ENCODE data around the gene SUCLG2. TPM values are rescaled to one million over a fixed set of nuclear protein-coding genes. Genes with fewer than 3 reads are reported as not detected.

The SUCLG2 gene
- total and polyA plus RNA-seq, 2 of the 4 experiments (the other 2 are of a cell fraction) = 26.8 to 34.6 TPM

- Histone ChIP-seq H3K18ac (ENCODE audit: low read depth, low read length) (no peak overlapping the region), H3K56ac (ENCODE audit: extremely low read depth, insufficient read depth, low read length) (no peak overlapping the region), H2AK5ac (ENCODE audit: low read depth, low read length) (no peak overlapping the region), H4K5ac (ENCODE audit: low read depth, low read length) (no peak overlapping the region), H3K79me1 (ENCODE audit: low read depth in 1 of 2, low read length in 2 of 2) (no peaks in the 10 kb centered on the region), H3K9me1 (ENCODE audit: insufficient read depth, low read length) (no peaks in the 10 kb centered on the region), H3K4me2 (ENCODE audit: low read depth, low read length) (no peak overlapping the region), H2AK9ac (replicated peaks; ENCODE audit: low read depth, low read length, poor library complexity) (no peak overlapping the region), H3K4me3 (ENCODE audit: insufficient read depth, low read depth, low read length) (no peak overlapping the region), H3K36me3 (ENCODE audit: control insufficient read depth, insufficient read depth, low read length) (no peaks in the 10 kb centered on the region), H2BK20ac (ENCODE audit: low read depth, low read length) (no peak overlapping the region), H4K8ac (ENCODE audit: low read depth in 2 of 2, low read length in 2 of 2) (no peak overlapping the region), H3K9me3 (ENCODE audit: control insufficient read depth, insufficient read depth, low read length) (no peaks in the 10 kb centered on the region), H4K91ac (ENCODE audit: insufficient read depth, low read depth, low read length) (no peak overlapping the region), H2AFZ (replicated peaks; ENCODE audit: low read length, poor library complexity) (no peak overlapping the region), H2BK5ac (ENCODE audit: low read depth, low read length, poor library complexity, severe bottlenecking) (no peak overlapping the region), H3K23ac (ENCODE audit: low read depth, low read length) (no peak overlapping the region), H3K27me3 (ENCODE audit: control insufficient read depth, insufficient read depth, low read length) (no peaks in the 10 kb centered on the region), H3K4me1 (ENCODE audit: control insufficient read depth, insufficient read depth, low read length) (no peaks in the 10 kb centered on the region), H3K14ac (replicated peaks; ENCODE audit: low read depth, low read length) (no peak overlapping the region), H3K9ac (ENCODE audit: low read depth, low read length) (no peak overlapping the region), H3K27ac (ENCODE audit: insufficient read depth, low read length) (no peak overlapping the region), H2BK15ac (ENCODE audit: low read depth, low read length) (no peak overlapping the region), H2BK120ac (ENCODE audit: low read depth, low read length) (no peak overlapping the region), H4K20me1 (ENCODE audit: insufficient read depth, low read length) (no peaks in the 10 kb centered on the region), H3K4ac (ENCODE audit: low read depth, low read length) (no peak overlapping the region)
- ChIA-PET POLR2A (ENCODE audit: unreplicated experiment) (interaction anchor here (0.8 kb wide), 1 partner anchor 973 kb away, joined by 4 read pairs; no protein-coding TSS in a partner anchor), CTCF (no interaction called here)
- peak; percentile 21 for DNase-seq
- BruUV-seq (replicated peaks) = no TSS peak
- no CpG with 5 or more reads among the region's 4 CpGs for WGBS, 2 experiments (ENCODE audit: extremely low coverage in 2 of 2, insufficient read length in 1 of 2)
- 0 out of 2 replicates have a peak, but pooled peaks have one; percentile 37 for ATAC-seq (ENCODE audit: low read depth)
- intact Hi-C loops (cut with micrococcal nuclease) (no loop called here), dilution Hi-C loops (cut with HindIII; ENCODE audit: low sequenced_read_pairs, unreplicated experiment) (no loop called here), in situ Hi-C loops (cut with MboI; ENCODE audit: low sequenced_read_pairs) (loop anchor here (25.0 kb wide), 3 partner anchors 250 to 1525 kb away; no protein-coding TSS in a partner anchor)
- TF ChIP-seq, protein P1, sequence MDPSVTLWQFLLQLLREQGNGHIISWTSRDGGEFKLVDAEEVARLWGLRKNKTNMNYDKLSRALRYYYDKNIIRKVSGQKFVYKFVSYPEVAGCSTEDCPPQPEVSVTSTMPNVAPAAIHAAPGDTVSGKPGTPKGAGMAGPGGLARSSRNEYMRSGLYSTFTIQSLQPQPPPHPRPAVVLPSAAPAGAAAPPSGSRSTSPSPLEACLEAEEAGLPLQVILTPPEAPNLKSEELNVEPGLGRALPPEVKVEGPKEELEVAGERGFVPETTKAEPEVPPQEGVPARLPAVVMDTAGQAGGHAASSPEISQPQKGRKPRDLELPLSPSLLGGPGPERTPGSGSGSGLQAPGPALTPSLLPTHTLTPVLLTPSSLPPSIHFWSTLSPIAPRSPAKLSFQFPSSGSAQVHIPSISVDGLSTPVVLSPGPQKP (IDR thresholded peaks at IDR 0.05; ENCODE audit: borderline replicate concordance, low read depth, low read length) = no peak
- TF ChIP-seq CHD1 (IDR thresholded peaks at IDR 0.05; ENCODE audit: low read depth, low read length) (no peak), MXI1 (IDR thresholded peaks at IDR 0.05; ENCODE audit: borderline replicate concordance, low read depth, low read length) (no peak), RAD21 (IDR thresholded peaks at IDR 0.05; ENCODE audit: low read length) (no peak), RFX5 (IDR thresholded peaks at IDR 0.05; ENCODE audit: low read depth, low read length) (no peak), SMC3 (IDR thresholded peaks at IDR 0.05; ENCODE audit: low read depth, low read length) (no peak), USF2 (IDR thresholded peaks at IDR 0.05; ENCODE audit: low read depth, low read length) (no peak), MAZ (IDR thresholded peaks at IDR 0.05; ENCODE audit: borderline replicate concordance, low read depth, low read length) (no peak), POLR2A (IDR thresholded peaks at IDR 0.05; ENCODE audit: low read depth, low read length) (no peak), BHLHE40 (IDR thresholded peaks at IDR 0.05; ENCODE audit: low read depth, low read length) (no peak), FOS (IDR thresholded peaks at IDR 0.05; ENCODE audit: low read depth, low read length) (no peak), NFE2L2 (IDR thresholded peaks at IDR 0.05; ENCODE audit: low read depth, low read length) (no peak), CEBPB (IDR thresholded peaks at IDR 0.05; ENCODE audit: low read depth, low read length) (no peak), RCOR1 (IDR thresholded peaks at IDR 0.05; ENCODE audit: insufficient replicate concordance, low read length) (no peak), MAFK (IDR thresholded peaks at IDR 0.05; ENCODE audit: low read depth, low read length) (no peak)
- TF ChIP-seq, protein P2, sequence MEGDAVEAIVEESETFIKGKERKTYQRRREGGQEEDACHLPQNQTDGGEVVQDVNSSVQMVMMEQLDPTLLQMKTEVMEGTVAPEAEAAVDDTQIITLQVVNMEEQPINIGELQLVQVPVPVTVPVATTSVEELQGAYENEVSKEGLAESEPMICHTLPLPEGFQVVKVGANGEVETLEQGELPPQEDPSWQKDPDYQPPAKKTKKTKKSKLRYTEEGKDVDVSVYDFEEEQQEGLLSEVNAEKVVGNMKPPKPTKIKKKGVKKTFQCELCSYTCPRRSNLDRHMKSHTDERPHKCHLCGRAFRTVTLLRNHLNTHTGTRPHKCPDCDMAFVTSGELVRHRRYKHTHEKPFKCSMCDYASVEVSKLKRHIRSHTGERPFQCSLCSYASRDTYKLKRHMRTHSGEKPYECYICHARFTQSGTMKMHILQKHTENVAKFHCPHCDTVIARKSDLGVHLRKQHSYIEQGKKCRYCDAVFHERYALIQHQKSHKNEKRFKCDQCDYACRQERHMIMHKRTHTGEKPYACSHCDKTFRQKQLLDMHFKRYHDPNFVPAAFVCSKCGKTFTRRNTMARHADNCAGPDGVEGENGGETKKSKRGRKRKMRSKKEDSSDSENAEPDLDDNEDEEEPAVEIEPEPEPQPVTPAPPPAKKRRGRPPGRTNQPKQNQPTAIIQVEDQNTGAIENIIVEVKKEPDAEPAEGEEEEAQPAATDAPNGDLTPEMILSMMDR (conservative IDR thresholded peaks at IDR 0.05; ENCODE audit: low read depth, low read length) = no peak
Measured at GRCh38 chr3:67362686-67363085, 291.7 kb downstream of the SUCLG2 start.

Data from IMR-90 (cell line).